ENCODE data around the gene PRAMEF11.
"Not testable (repeated sequence)": the region's sequence is repeated elsewhere in the genome, so short reads cannot be mapped to it uniquely, and the experiment has no call there.

Gene PRAMEF11

DNA sequence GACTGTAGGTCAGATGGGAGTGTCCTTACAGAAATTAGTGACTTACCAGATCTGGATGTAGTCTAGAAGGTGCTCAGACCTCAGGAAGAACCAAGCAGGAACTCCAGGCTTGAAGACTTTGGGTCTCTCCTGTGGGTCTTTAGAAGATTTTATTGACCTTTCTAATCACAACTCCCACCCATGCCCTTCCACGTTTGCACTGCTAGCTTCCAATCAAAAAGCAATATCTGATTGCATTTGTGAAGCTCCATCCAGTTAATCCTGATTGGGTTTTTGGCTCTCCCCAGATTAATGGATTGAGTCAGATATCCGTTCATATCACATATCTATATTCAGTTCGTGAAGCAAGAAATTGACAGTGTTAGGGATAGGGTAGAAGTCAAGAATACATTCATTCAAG lies at the start of gene PRAMEF11:
Gene PRAMEF11 (minus strand): TSS at position 101 of the 400 bp plus-strand sequence. CDS start 2,621 bp downstream, outside the sequence.
- not testable (repeated sequence) for DNase-seq

DNA sequence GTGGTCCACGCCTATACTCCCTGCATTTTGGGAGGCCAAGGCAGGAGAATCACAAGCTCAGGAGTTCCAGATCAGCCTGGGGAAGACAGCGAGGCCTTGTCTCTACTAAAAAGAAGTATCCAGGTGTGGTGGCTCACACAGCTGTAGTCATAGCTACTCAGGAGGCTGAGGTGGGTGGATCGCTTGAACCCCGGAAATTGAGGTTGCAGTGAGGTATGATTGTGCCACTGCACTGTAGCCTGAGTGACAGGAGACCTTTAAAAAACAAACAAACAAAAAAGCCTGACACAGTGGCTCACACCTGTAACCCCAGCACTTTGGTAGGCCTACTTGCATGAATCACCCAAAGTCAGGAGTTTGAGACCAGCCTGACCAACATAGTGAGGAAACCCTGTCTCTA lies 47.2 kb upstream of the PRAMEF11 start:
- not testable (repeated sequence) for DNase-seq

DNA sequence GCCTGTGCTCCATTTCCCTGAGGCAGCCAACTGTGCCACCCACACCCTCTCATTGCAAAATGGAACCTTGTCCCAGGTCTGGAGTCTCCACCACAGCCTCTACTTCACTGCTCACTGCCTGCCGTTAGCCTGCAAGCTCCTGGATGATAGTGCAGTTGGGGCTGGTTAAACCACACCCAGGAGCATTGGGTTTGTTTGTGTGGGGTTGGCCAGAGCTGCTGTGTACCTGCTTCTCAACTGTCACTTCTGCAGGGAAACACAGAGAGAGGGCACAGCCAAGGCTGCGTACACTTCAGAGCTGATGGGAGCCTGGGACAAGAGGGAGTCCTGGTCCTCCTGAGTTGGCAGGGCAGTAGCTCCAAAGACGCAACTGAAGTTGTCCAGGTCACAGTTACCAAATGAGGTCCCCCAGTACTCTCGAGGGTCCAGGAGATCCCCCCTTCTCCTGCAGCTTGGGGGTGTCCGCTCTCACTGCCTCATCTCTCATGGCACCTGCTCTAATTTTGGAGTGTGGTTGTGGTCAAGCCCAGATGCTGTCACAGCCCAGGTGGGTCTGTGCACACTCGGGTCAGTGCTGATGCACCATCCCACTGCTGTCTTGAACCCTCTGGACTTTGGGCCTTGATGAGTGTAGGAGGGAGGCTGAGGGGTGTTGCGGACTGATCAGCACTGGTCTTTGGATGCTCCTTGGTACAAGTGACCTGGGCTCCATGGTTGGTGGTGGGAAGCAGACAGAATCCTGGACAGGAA lies 32.1 kb upstream of the PRAMEF11 start:
- not testable (repeated sequence) for DNase-seq

DNA sequence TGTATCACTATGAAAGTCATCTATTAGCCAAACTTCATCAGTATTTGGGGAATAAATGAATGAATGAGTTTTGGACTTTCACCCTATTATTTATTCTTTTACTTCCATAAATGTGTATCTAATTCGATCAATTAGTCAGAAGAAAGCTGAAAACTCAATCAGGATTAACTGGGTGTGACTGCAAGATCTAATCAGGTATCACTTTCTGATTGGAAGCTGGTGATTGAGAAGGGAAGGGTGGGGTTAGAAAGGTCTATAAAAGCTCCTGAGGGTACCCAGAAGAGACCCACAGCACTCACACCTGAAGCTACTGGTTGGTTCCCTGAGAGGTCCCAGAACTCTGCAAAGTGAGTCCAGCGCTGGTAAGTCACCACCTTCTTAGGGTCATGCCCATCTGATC lies 25.6 kb upstream of the PRAMEF11 start, which contains the start of gene PRAMEF2:
Gene PRAMEF2 (plus strand): TSS at position 301 of the 400 bp plus-strand sequence. CDS start 1,924 bp downstream, outside the sequence.
- DNase-seq, result not testable (repeated sequence)

DNA sequence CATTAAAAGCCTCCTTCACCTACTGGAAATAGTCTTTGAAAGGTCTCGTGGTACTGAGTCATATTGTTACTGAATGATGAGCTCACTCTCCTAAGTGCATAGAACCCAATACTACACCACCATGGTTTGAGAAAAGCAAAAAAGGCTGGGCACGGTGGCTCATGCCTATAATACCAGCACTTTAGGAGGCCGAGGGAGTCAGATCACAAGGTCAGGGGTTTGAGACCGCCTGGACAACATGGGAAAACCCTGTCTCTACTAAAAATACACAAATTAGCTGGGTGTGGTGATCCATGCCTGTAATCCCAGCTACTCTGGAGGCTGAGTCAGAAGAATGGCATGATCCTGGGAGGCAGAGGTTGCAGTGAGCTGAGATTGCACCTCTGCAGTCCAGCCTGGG lies 20.6 kb upstream of the PRAMEF11 start:
- no peak for DNase-seq

DNA sequence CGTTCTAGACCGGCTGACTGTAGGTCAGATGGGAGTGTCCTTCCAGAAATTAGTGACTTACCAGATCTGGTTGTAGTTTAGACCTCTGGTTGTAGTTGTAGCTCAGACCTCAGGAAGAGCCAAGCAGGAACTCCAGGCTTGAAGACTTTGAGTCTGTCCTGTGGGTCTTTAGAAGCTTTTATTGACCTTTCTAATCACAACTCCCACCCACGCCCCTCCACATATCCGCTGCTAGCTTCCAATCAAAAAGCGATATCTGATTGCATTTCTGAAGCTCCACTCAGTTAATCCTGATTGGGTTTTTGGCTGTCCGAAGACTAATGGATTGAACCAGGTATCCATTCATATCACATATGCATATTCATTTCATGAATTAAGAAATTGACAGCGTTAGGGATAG lies 17.4 kb upstream of the PRAMEF11 start, which contains the start of gene HNRNPCL1:
Gene HNRNPCL1 (minus strand): TSS at position 101 of the 400 bp plus-strand sequence. CDS start 431 bp downstream, outside the sequence.
- not testable (repeated sequence) for DNase-seq

DNA sequence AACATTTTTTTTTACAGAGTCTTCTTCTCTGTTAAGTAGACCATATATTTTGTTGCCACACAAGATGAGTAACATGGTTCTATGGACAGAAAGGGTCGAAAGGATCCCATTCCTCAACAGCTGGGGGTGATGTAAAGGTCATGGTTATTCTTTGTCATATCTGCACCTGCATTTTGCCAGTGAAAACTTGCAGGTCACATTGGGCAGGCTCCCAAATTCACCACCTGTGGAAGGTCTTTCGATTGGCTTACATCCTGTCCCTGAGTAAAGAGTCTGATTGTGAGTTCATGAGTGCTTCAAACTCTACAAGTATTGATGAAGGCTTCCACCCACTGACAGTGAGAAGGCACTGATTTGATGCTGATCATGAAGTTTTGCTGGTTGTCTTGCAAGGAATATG lies 2.0 kb upstream of the PRAMEF11 start:
- not testable (repeated sequence) for DNase-seq

DNA sequence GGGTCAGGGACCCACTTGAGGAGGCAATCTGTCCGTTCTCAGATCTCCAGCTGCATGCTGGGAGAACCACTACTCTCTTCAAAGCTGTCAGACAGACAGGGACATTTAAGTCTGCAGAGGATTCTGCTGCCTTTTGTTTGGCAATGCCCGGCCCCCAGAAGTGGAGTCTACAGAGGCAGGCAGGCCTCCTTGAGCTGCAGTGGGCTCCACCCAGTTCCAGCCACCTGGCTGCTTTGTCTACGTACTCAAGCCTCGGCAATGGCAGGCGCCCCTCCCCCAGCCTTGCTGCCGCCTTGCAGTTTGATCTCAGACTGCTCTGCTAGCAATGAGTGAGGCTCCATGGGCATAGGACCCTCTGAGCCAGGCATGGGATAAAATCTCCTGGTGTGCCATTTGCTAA lies 12.1 kb downstream of the PRAMEF11 start:
- DNase-seq, result not testable (repeated sequence)

DNA sequence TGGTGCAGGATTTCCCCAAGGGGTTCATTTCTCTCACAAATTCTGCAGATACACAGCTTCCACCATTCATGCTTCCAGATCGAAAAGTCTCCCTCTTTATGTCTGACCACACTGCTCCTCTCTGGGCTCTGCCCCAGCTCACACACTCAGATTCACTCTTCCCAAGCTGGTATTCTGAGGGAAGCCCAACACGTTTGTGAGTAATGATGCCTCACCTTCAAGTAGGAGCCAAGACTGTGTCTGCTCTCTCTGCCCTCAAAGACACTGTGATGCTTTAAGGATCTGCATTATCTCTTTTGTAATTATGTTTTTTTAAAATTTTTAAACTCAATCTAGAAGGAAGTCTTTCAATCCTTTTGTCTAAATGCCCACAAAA lies 19.8 kb downstream of the PRAMEF11 start:
- DNase-seq, result no peak

DNA sequence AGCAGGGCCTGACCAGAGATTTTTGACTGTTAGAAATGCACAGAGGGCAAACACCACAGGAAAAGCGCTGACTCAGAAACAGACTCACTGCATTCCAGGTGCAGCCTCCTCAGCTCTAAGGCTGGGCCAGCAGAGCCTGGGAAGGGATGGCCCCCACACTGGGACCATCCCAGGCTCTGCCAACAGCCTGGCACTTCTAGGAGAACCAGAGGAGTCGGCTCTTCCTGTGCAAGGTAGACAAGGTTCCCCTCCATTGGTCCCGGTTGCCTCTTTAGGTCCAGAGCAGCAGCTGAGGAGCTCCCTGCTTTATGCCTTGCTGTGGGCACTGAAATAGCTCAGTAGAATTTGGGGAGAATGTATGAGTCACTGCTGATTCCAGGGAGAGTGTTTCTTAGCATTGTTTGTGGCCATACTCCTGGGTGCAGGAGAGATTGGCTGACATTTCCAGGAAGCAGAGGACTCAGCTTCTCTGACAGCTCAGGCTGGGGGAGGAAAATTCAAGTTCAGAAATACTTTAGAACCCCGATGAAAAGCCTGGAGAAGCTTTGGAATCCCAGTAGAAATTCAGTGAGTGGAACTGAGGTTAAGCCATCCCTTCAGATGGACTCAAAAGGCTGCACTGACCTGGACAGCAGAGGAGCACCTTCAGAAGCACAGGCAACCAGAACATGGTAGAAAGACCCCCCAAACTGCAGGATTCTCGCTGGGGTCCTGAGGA lies 20.4 kb downstream of the PRAMEF11 start:
- no peak for DNase-seq

DNA sequence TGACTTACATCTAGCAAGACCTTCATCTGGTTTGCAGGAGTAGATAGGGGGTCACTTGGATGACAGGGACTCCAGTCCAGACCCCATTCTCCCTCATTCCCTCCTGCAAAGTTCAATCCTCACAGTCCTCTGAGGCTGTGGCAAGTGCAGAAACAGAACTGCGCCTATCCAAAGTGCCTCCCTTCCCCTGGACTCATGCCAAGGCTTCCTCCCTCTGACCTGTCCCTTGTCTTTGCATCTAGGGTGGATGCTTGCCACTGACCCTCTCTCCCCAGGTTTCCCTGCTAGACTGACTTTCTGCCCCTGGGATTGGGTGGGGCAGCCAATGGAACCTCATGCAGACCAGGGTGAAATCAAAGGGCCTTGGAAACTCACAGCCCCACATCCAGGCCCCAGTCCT lies 21.3 kb downstream of the PRAMEF11 start:
- DNase-seq, result no peak

DNA sequence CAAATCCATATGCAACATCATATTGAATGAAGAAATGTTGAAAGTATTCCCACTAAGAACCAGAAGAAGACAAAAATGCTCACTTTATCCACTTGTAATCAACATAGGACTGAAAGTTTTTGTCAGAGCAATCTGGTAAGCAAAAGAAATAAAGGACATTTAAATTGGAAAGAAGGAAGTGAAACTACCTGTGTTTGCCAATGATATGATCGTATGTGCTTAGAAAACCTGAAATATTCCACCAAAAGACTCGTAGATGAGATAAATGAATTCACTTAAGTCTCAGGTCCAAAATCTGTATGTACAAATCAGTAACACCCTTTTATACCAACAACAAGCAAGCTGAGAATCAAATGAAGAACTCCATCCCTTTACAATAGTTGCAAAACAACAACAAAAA lies 31.5 kb downstream of the PRAMEF11 start:
- no peak for DNase-seq

DNA sequence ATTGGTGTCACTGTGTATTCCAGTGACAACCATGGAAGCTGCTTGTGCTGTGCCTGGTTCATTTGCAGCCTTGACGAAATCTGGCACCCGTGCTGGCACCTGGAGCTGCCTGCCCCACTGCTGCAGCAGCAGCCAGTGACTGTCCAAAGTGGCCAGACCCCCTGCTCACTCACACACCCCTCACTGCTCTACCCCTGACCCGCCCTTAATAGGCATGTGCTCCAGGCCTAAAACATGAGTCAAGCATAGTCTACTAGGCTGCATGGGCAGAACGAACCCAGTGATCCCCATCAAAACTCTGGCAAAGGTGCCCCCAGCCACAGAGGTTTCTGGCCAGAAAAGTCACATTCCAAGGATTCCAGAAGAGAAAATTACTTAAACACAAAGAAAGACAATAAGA lies 32.3 kb downstream of the PRAMEF11 start:
- no peak for DNase-seq

DNA sequence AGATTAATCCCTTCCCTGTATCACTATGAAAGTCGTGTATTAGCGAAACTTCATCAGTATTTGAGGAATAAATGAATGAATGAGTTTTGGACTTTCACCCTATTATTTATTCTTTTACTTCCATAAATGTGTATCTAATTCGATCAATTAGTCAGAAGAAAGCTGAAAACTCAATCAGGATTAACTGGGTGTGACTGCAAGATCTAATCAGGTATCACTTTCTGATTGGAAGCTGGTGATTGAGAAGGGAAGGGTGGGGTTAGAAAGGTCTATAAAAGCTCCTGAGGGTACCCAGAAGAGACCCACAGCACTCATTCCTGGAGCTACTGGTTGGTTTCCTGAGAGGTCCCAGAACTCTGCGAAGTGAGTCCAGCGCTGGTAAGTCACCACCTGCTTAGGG lies 40.1 kb downstream of the PRAMEF11 start, which contains the start of gene PRAMEF1:
Gene PRAMEF1 (plus strand): TSS at position 301 of the 400 bp plus-strand sequence. CDS start 1,831 bp downstream, outside the sequence.
- not testable (repeated sequence) for DNase-seq

DNA sequence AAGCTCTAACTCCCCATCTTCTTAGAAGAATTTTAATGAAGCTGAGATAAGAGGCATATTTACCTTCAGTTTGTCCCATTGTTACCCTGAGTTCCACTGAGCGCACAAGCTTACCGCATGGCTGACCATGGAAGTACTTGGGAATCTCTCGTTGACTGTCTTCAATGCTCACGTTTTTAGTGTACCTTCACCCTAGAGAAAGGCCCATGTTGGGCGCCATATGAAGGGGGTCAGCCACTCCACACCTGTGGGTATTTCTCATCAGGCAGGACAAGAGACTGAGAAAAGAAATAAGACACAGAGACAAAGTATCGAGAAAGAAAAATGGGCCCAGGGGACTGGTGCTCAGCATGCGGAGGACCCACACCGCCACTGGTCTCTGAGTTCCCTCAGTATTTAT lies 46.5 kb downstream of the PRAMEF11 start:
- DNase-seq, result not testable (repeated sequence)

DNA sequence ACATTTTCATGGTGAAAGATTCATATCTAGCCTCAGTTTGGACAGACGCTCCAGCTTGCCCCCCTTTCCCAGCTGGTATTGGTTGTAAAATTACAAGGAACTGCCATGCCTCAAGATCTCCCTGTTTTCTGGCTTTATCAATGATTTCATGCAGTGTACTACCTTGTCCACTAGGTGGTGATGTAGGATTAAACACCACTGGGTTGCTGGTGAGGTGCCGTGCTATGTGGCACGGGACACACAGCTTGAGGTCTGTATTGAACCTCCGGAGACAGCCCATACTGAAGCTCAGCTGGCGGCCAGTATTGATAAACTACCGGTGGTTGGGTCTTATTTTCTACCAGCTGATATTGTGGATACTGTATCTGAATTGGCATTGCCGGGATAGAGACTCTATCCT lies 47.4 kb downstream of the PRAMEF11 start:
- not testable (repeated sequence) for DNase-seq

DNA sequence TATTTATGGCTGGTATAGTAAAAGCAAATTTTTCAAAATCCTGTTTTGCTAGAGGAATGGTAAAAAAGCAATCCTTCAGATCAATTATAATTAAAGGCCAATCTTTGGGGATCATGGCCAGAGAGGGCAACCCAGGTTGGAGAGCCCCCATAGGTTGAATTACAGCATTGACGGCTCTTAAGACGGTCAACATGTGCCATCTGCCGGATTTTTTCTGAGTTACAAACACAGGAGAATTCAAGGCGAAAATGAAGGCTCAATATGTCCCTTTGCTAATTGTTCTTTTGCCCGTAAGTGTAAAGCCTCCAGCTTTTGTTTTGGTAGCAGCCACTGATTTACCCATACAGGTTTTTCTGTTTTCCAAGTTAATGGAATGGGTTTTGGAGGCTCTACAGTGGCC lies 49.7 kb downstream of the PRAMEF11 start:
- DNase-seq, result not testable (repeated sequence)

DNA sequence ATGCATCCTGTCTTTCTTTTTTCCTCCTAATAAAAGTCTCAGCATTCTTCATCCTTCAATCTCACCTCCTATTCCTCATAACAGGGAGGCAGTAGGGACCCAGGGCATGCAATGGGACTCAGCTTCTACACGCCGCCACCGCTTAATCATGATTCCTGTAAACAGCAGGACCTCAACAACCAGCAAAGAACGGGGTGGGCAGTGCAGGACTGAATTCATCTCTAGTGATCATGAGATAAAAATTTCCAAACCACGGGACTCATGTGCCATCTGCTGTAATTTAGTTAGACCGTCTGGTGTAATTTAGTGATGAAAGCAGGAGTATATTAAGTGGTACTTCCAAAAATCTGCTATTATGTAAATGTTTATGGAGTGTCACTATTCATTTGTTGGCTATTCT lies 52.3 kb downstream of the PRAMEF11 start:
- DNase-seq, result no peak

DNA sequence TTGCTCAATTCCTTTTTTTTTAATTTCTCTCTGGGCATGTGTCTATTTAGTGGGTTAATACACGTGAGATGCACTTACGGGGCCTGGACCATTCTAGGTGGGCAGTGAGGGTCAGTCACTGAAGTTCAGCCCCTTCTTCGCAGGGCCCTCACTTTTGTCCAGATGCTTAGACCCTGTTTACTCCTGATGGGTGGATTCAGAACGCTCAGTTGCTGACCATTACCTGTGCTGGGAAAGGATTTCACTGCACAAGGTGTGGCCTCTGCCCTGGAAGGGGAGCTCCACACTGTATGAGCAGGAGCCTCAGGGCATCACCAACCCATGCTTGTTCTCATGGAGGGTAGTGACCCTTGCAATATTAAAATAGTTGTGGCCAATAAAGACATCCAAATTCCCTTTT lies 53.1 kb downstream of the PRAMEF11 start:
- DNase-seq, result no peak

DNA sequence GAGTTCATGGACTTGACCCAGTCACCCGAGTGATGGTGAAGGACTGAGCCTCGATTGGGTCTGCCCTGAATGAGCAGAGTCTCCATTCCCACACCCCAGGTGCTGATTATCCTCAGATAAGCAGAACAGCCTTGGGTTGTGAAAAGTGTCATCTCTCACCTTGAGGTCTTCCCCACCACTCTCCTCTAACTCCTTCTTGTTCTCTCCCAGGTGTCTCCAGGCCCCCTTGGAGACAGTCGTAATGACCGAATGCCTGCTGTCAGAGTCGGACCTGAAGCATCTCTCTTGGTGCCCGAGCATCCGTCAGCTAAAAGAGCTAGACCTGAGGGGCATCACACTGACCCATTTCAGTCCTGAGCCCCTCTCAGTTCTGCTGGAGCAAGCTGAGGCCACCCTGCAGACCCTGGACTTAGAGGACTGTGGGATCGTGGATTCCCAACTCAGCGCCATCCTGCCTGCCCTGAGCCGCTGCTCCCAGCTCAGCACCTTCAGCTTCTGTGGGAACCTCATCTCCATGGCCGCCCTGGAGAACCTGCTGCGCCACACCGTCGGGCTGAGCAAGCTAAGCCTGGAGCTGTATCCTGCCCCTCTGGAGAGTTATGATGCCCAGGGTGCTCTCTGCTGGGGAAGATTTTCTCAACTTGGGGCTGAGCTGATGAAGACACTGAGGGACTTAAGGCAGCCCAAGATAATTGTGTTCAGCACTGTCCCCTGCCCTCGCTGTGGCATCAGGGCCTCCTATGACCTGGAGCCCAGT lies 54.2 kb downstream of the PRAMEF11 start:
- DNase-seq, result no peak

DNA sequence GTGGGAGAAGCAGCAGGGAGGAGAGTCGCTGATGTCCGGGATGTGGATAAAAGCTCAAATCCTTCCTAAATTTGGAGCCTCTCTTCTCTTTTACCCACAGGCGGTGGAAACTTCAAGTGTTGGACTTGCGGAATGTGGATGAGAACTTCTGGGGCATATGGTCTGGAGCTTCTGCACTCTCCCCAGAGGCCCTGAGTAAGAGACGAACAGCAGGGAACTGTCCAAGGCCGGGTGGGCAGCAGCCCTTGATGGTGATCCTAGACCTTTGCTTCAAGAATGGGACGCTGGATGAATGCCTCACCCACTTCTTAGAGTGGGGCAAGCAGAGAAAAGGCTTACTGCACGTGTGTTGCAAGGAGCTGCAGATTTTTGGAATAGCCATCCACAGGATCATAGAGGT lies 55.8 kb downstream of the PRAMEF11 start:
- no peak for DNase-seq

DNA sequence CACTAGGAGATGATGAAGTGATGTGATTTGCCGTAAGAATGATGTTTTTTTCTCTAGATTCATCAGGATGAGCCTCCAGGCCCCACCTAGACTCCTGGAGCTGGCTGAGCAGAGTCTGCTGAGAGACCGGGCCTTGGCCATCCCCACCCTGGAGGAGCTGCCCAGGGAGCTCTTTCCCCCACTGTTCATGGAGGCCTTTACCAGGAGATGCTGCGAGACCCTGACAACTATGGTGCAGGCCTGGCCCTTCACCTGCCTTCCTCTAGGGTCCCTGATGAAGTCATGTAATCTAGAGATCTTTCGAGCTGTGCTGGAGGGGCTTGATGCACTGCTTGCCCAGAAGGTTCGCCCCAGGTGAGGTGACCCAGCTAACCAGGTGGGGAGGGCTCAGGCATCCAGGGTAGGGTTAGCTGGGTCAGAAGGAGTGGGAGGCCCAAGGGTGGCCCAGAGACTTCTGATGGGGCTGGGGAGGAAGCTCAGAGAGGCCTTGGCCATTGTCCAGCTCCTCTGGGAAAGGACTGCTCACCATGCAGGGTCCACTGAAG lies 56.3 kb downstream of the PRAMEF11 start:
- DNase-seq, result no peak
